HCT116 (cell line): ENCODE data around the gene MYEF2. TPM values are rescaled to one million over a fixed set of nuclear protein-coding genes. Genes with fewer than 3 reads are reported as not detected.

Experiments used
- ATAC-seq: fragments of 200-7000 bp; cut with Tn5 transposase; 2 replicates; pipeline ENCODE4 v1.9.1; 2020; ENCODE audit warnings: mild to moderate bottlenecking, moderate library complexity
- BruUV-seq: library from RNA; stranded (reverse); fragments of 400-500 nt; replicated peaks from 2 replicates; lab custom pipeline; 2021; lab: Mats Ljungman, UMichigan
- CTCF ChIA-PET: fragments of 300-600 bp; sonication (Branson Sonifier 250); formaldehyde crosslinking; loops from one replicate; lab custom pipeline; 2021; ENCODE audit warnings: antibody characterized with exemption; lab: Charles Lee
- POLR2A ChIA-PET: fragments of 300-600, 350-600 bp; sonication (Branson Sonifier 250); formaldehyde crosslinking; loops from one replicate; lab custom pipeline; 2021; ENCODE audit warnings: antibody characterized with exemption; lab: Charles Lee
- RAD21 ChIA-PET, 2 experiments: fragments of 300-600 bp; sonication (Branson Sonifier 250); formaldehyde crosslinking; loops; one replicate each; lab custom pipeline; 2023; ENCODE audit warnings: low total read pairs in 2 of 2; ENCODE audit not compliant: uncharacterized antibody in 2 of 2, unreplicated experiment in 2 of 2, low non-redundant PET in 1 of 2; lab: Charles Lee
- DNase-seq: peaks from one replicate; pipeline ENCODE4 v3.0.0-alpha.2; 2010; ENCODE audit warnings: low read depth, low spot score
- H2AFZ ChIP-seq: fragments of 200-600 bp; shearing (Covaris generic), sonication (generic); 2 replicates; pipeline ENCODE4 v1.6.1; 2017; ENCODE audit warnings: low read depth, mixed run types, mixed read lengths, antibody characterized with exemption, low read length; ENCODE audit not compliant: poor library complexity, severe bottlenecking
- H3K27ac ChIP-seq: 2 replicates; pipeline ENCODE4 v1.5.1; 2012; ENCODE audit warnings: low read depth, low read length
- H3K27me3 ChIP-seq: fragments of 200-600 bp; sonication (generic); 2 replicates; pipeline ENCODE4 v1.6.1; 2016; ENCODE audit warnings: mixed run types, low read length, mixed read lengths; ENCODE audit not compliant: insufficient read depth
- H3K36me3 ChIP-seq, 2 experiments: fragments of 200-500 bp in 1 of 2; fragments of 200-600 bp in 1 of 2; sonication (Bioruptor generic) in 1 of 2; sonication (generic) in 1 of 2; 2 replicates each; pipeline versions ENCODE4 v1.5.1 to v1.6.1; 2014 to 2016; ENCODE audit warnings: low read length in 2 of 2, inconsistent platforms in 1 of 2, mixed read lengths in 1 of 2, mixed run types in 1 of 2; ENCODE audit not compliant: insufficient read depth in 2 of 2, control insufficient read depth in 1 of 2
- H3K4me1 ChIP-seq, 2 experiments: fragments of 200-600 bp in 1 of 2; sonication (generic) in 1 of 2; 2 replicates each; pipeline versions ENCODE4 v1.5.1 to v1.6.1; 2012 to 2017; ENCODE audit warnings: low read length in 2 of 2, inconsistent platforms in 1 of 2, mild to moderate bottlenecking in 1 of 2, mixed read lengths in 1 of 2, mixed run types in 1 of 2, moderate library complexity in 1 of 2; ENCODE audit not compliant: insufficient read depth in 2 of 2, control insufficient read depth in 1 of 2
- H3K4me2 ChIP-seq: fragments of 200-600 bp; sonication (generic); 2 replicates; pipeline ENCODE4 v1.6.1; 2017; ENCODE audit warnings: mixed run types, low read length, mixed read lengths
- H3K4me3 ChIP-seq, 2 experiments: fragments of 200-600 bp in 1 of 2; sonication (generic) in 1 of 2; replicated peaks in 1 of 2; 2 replicates each; pipeline ENCODE4 v1.5.1; 2011 to 2016; ENCODE audit warnings: low read length in 2 of 2, control low read depth in 1 of 2, low read depth in 1 of 2, mild to moderate bottlenecking in 1 of 2, mixed read lengths in 1 of 2, mixed run types in 1 of 2
- H3K79me2 ChIP-seq: fragments of 200-600 bp; sonication (generic); 2 replicates; pipeline ENCODE4 v1.6.1; 2017; ENCODE audit warnings: mild to moderate bottlenecking, mixed run types, low read length, moderate library complexity, mixed read lengths; ENCODE audit not compliant: insufficient read depth
- H3K9ac ChIP-seq: fragments of 200-600 bp; sonication (generic); 2 replicates; pipeline ENCODE4 v1.6.1; 2016; ENCODE audit warnings: low read length, mixed read lengths
- H3K9me2 ChIP-seq: fragments of 200-600 bp; sonication (generic), shearing (Covaris generic); 2 replicates; pipeline ENCODE4 v1.6.1; 2017; ENCODE audit warnings: mixed run types, mild to moderate bottlenecking, moderate library complexity; ENCODE audit not compliant: insufficient read depth
- H3K9me3 ChIP-seq, 2 experiments: fragments of 200-500 bp in 1 of 2; fragments of 200-600 bp in 1 of 2; sonication (Bioruptor generic) in 1 of 2; sonication (generic) in 1 of 2; 2 replicates each; pipeline ENCODE4 v1.6.1; 2014 to 2017; ENCODE audit warnings: low read length in 2 of 2, mixed read lengths in 2 of 2, inconsistent platforms in 1 of 2, low read depth in 1 of 2, mild to moderate bottlenecking in 1 of 2, mixed run types in 1 of 2, moderate library complexity in 1 of 2; ENCODE audit not compliant: control insufficient read depth in 1 of 2, insufficient read depth in 1 of 2
- H4K20me1 ChIP-seq: fragments of 200-600 bp; sonication (generic), shearing (Covaris generic); 2 replicates; pipeline ENCODE4 v1.6.1; 2017; ENCODE audit warnings: mixed run types, mild to moderate bottlenecking, moderate library complexity; ENCODE audit not compliant: insufficient read depth
- CBX3 ChIP-seq: IDR thresholded peaks from 2 replicates; pipeline ENCODE4 v1.6.1; 2012; ENCODE audit warnings: low read depth
- CEBPB ChIP-seq: IDR thresholded peaks from 2 replicates; pipeline ENCODE4 v1.6.1; 2012; ENCODE audit warnings: low read depth
- EGR1 ChIP-seq: IDR thresholded peaks from 2 replicates; pipeline ENCODE4 v1.6.1; 2012; ENCODE audit warnings: low read depth
- ELF1 ChIP-seq: IDR thresholded peaks from 2 replicates; pipeline ENCODE4 v1.6.1; 2012; ENCODE audit warnings: low read depth, borderline replicate concordance
- EZH2 ChIP-seq: fragments of 200-600 bp; sonication (generic); IDR thresholded peaks from 2 replicates; pipeline ENCODE4 v1.6.1; 2017; ENCODE audit warnings: antibody characterized with exemption, mixed run types
- EZH2phosphoT487 ChIP-seq: fragments of 200-600 bp; IDR thresholded peaks from 2 replicates; pipeline ENCODE4 v1.6.1; 2018; ENCODE audit warnings: antibody characterized with exemption, borderline replicate concordance
- FOSL1 ChIP-seq: IDR thresholded peaks from 2 replicates; pipeline ENCODE4 v1.6.1; 2012; ENCODE audit warnings: low read depth
- POLR2A ChIP-seq: IDR thresholded peaks from 2 replicates; pipeline ENCODE4 v1.7.0; 2011; ENCODE audit warnings: borderline replicate concordance; ENCODE audit not compliant: insufficient read depth, insufficient read length; ENCODE audit errors: extremely low read depth
- POLR2AphosphoS5 ChIP-seq: IDR thresholded peaks from 2 replicates; pipeline ENCODE4 v1.6.1; 2011; ENCODE audit warnings: mild to moderate bottlenecking, low read depth, low read length, moderate library complexity
- RAD21 ChIP-seq: IDR thresholded peaks from 2 replicates; pipeline ENCODE4 v1.6.1; 2012; ENCODE audit warnings: low read depth, mild to moderate bottlenecking
- SIN3A ChIP-seq: IDR thresholded peaks from 2 replicates; pipeline ENCODE4 v1.6.1; 2012; ENCODE audit warnings: low read depth
- SP1 ChIP-seq: IDR thresholded peaks from 2 replicates; pipeline ENCODE4 v1.6.1; 2012; ENCODE audit warnings: low read depth
- SRF ChIP-seq: IDR thresholded peaks from 2 replicates; pipeline ENCODE4 v1.6.1; 2012; ENCODE audit warnings: low read depth
- ZNF274 ChIP-seq: fragments of 200-500 bp; sonication (Bioruptor generic); IDR thresholded peaks from 2 replicates; pipeline ENCODE4 v1.6.1; 2014; ENCODE audit warnings: mild to moderate bottlenecking, low read depth, low read length, inconsistent platforms
- intact Hi-C: fragments of 100-400 bp; cut with micrococcal nuclease; formaldehyde crosslinking; loops from 2 replicates; pipeline ENCODE4 v1.10.0; 2022
- total RNA-seq: library from RNA; stranded (reverse); gene quantifications from one replicate; pipeline ENCODE4 v1.2.1, GENCODE V29; 2021; ENCODE audit not compliant: unreplicated experiment
- TF ChIP-seq, protein P1 (sequence below): IDR thresholded peaks from 2 replicates; pipeline ENCODE4 v1.6.1; 2012
- TF ChIP-seq, protein P2 (sequence below): IDR thresholded peaks from 2 replicates; pipeline ENCODE4 v1.6.1; 2012; ENCODE audit warnings: low read depth
- TF ChIP-seq, protein P3 (sequence below), 3 experiments: fragments of 200-600 bp in 1 of 3; sonication (generic) in 1 of 3; IDR thresholded peaks in 2 of 3; conservative IDR thresholded peaks in 1 of 3; 2 replicates each; pipeline ENCODE4 v1.5.1; 2012 to 2017; ENCODE audit warnings: low read depth in 2 of 3, low read length in 2 of 3, antibody characterized with exemption in 1 of 3, borderline replicate concordance in 1 of 3, control low read depth in 1 of 3, mild to moderate bottlenecking in 1 of 3, mixed read lengths in 1 of 3, mixed run types in 1 of 3, moderate library complexity in 1 of 3; ENCODE audit not compliant: insufficient read depth in 1 of 3
- TF ChIP-seq, protein P4 (sequence below): IDR thresholded peaks from 2 replicates; pipeline ENCODE4 v1.6.1; 2012

The MYEF2 gene
- total RNA-seq, 1 experiment from 2014 or later, result 0.69 TPM

DNA sequence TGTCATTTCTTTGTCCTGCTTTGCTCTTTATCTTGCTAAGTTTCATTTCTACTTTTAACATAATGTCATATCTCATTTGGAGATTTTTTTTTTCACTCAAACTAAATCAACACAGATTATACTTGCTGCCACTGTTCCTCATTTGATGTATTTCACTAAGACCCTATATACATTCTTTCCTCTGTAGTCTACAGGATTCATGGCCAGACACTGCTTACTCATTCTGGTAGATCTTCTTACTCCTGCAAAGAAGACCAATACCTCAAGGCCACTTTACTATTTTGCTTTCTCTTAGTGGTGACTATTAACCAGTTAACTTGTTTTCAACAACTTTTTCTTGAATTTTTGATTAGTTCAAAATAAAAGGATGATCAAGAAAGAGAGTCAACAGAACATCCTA is 30.7 kb downstream of the MYEF2 start:
- POLR2A ChIA-PET, result no interaction called here
- Histone ChIP-seq H3K79me2 (no peaks in the 10 kb centered on the region), H3K36me3 (no peaks in the 10 kb centered on the region), H3K27me3 (peaks cover 4% of the 10 kb centered on the region; the same call in 1 of the 2 replicates), H3K9ac (no peak overlapping the region), H3K4me1 (no peaks in the 10 kb centered on the region), H3K9me2 (no peaks in the 10 kb centered on the region), H4K20me1 (no peaks in the 10 kb centered on the region), H3K9me3 (no peaks in the 10 kb centered on the region), H3K4me3 (no peak overlapping the region), H3K4me2 (no peak overlapping the region), H2AFZ (no peak overlapping the region), H3K27ac (no peak overlapping the region)
- RAD21 ChIA-PET, result no interaction called here
- no peak for ATAC-seq
- CTCF ChIA-PET, result no interaction called here
- no TSS peak for BruUV-seq
- no peak for DNase-seq
- intact Hi-C loops, result no loop called here
- TF ChIP-seq FOSL1 (no peak), RAD21 (no peak), SIN3A (no peak), SP1 (no peak), EZH2 (no peak), ELF1 (no peak), EZH2phosphoT487 (no peak), ZNF274 (no peak), EGR1 (no peak), CEBPB (no peak), POLR2AphosphoS5 (no peak), SRF (no peak), POLR2A (no peak), CBX3 (no peak)
- TF ChIP-seq, protein P1, sequence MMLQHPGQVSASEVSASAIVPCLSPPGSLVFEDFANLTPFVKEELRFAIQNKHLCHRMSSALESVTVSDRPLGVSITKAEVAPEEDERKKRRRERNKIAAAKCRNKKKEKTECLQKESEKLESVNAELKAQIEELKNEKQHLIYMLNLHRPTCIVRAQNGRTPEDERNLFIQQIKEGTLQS, result no peak
- TF ChIP-seq, protein P2, sequence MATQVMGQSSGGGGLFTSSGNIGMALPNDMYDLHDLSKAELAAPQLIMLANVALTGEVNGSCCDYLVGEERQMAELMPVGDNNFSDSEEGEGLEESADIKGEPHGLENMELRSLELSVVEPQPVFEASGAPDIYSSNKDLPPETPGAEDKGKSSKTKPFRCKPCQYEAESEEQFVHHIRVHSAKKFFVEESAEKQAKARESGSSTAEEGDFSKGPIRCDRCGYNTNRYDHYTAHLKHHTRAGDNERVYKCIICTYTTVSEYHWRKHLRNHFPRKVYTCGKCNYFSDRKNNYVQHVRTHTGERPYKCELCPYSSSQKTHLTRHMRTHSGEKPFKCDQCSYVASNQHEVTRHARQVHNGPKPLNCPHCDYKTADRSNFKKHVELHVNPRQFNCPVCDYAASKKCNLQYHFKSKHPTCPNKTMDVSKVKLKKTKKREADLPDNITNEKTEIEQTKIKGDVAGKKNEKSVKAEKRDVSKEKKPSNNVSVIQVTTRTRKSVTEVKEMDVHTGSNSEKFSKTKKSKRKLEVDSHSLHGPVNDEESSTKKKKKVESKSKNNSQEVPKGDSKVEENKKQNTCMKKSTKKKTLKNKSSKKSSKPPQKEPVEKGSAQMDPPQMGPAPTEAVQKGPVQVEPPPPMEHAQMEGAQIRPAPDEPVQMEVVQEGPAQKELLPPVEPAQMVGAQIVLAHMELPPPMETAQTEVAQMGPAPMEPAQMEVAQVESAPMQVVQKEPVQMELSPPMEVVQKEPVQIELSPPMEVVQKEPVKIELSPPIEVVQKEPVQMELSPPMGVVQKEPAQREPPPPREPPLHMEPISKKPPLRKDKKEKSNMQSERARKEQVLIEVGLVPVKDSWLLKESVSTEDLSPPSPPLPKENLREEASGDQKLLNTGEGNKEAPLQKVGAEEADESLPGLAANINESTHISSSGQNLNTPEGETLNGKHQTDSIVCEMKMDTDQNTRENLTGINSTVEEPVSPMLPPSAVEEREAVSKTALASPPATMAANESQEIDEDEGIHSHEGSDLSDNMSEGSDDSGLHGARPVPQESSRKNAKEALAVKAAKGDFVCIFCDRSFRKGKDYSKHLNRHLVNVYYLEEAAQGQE, result no peak
- TF ChIP-seq, protein P3, sequence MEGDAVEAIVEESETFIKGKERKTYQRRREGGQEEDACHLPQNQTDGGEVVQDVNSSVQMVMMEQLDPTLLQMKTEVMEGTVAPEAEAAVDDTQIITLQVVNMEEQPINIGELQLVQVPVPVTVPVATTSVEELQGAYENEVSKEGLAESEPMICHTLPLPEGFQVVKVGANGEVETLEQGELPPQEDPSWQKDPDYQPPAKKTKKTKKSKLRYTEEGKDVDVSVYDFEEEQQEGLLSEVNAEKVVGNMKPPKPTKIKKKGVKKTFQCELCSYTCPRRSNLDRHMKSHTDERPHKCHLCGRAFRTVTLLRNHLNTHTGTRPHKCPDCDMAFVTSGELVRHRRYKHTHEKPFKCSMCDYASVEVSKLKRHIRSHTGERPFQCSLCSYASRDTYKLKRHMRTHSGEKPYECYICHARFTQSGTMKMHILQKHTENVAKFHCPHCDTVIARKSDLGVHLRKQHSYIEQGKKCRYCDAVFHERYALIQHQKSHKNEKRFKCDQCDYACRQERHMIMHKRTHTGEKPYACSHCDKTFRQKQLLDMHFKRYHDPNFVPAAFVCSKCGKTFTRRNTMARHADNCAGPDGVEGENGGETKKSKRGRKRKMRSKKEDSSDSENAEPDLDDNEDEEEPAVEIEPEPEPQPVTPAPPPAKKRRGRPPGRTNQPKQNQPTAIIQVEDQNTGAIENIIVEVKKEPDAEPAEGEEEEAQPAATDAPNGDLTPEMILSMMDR (IDR thresholded peaks at IDR 0.05 in 2 of 3, conservative IDR thresholded peaks at IDR 0.05 in 1 of 3; ENCODE audit: borderline replicate concordance in 1 of 3, insufficient read depth in 1 of 3, low read depth in 2 of 3, low read length in 2 of 3), result no peak
- TF ChIP-seq, protein P4, sequence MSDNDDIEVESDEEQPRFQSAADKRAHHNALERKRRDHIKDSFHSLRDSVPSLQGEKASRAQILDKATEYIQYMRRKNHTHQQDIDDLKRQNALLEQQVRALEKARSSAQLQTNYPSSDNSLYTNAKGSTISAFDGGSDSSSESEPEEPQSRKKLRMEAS, result no peak
